PC-3 (cell line): Measurements from ENCODE around the gene RSBN1L. TPM values are rescaled to one million over a fixed set of nuclear protein-coding genes. Genes with fewer than 3 reads are reported as not detected.
A peak's percentile ranks its signal among the peaks of the same experiment; 100 is the strongest.

Experiments
- ATAC-seq: fragments of 200-7000 bp; cut with Tn5 transposase; 2 replicates; pipeline ENCODE4 v1.9.1; 2020; ENCODE audit warnings: mild to moderate bottlenecking, moderate library complexity
- BruUV-seq: library from RNA; stranded (reverse); fragments of 400-500 nt; replicated peaks from 2 replicates; lab custom pipeline; 2021; lab: Mats Ljungman, UMichigan
- CTCF ChIA-PET: fragments of 300-600 bp; sonication (Branson Sonifier 250); formaldehyde crosslinking; loops from one replicate; lab custom pipeline; 2022; ENCODE audit warnings: antibody characterized with exemption; lab: Charles Lee
- POLR2A ChIA-PET: fragments of 300-600 bp; sonication (Branson Sonifier 250); formaldehyde crosslinking; loops from one replicate; lab custom pipeline; 2022; ENCODE audit warnings: antibody characterized with exemption; ENCODE audit not compliant: unreplicated experiment; lab: Charles Lee
- DNase-seq: peaks from one replicate; pipeline ENCODE4 v3.0.0-alpha.2; 2015
- H2AFZ ChIP-seq: fragments of 300-600 bp; sonication (generic); 2 replicates; pipeline ENCODE4 v1.6.0; 2016; ENCODE audit warnings: antibody characterized with exemption, low read length
- H3F3A ChIP-seq: fragments of 300-600 bp; sonication (generic); one replicate; pipeline ENCODE4 v1.6.0; 2017; ENCODE audit warnings: antibody characterized with exemption, low read length, control low read depth, mild to moderate bottlenecking; ENCODE audit not compliant: unreplicated experiment
- H3K27ac ChIP-seq: fragments of 300-600 bp; sonication (generic); 2 replicates; pipeline ENCODE4 v1.5.1; 2016; ENCODE audit warnings: mild to moderate bottlenecking, low read length
- H3K27me3 ChIP-seq: fragments of 300-600 bp; sonication (generic); 2 replicates; pipeline ENCODE4 v1.6.1; 2016; ENCODE audit warnings: low read length, mixed read lengths
- H3K36me3 ChIP-seq: fragments of 300-600 bp; sonication (generic); 2 replicates; pipeline ENCODE4 v1.6.1; 2016; ENCODE audit warnings: low read depth, mixed run types, low read length, mixed read lengths
- H3K4me1 ChIP-seq: fragments of 300-600 bp; sonication (generic); 2 replicates; pipeline ENCODE4 v1.5.1; 2016; ENCODE audit warnings: low read length; ENCODE audit not compliant: insufficient read depth
- H3K4me2 ChIP-seq: fragments of 300-600 bp; sonication (generic); 2 replicates; pipeline ENCODE4 v1.6.0; 2016; ENCODE audit warnings: low read length
- H3K4me3 ChIP-seq: fragments of 300-600 bp; sonication (generic); 2 replicates; pipeline ENCODE4 v1.5.1; 2016; ENCODE audit warnings: mild to moderate bottlenecking, low read length, mixed read lengths
- H3K79me2 ChIP-seq: fragments of 300-600 bp; sonication (generic); 2 replicates; pipeline ENCODE4 v1.6.1; 2017; ENCODE audit warnings: low read length, mixed read lengths
- H3K9ac ChIP-seq: fragments of 300-600 bp; sonication (generic); 2 replicates; pipeline ENCODE4 v1.6.0; 2016; ENCODE audit warnings: mild to moderate bottlenecking, low read length
- H3K9me2 ChIP-seq: fragments of 300-600 bp; sonication (generic); replicated peaks from 2 replicates; pipeline ENCODE4 v1.6.1; 2016; ENCODE audit warnings: mixed run types, low read length, mixed read lengths
- H3K9me3 ChIP-seq: fragments of 300-600 bp; sonication (generic); 2 replicates; pipeline ENCODE4 v1.6.1; 2016; ENCODE audit warnings: low read length, mixed read lengths
- H4K20me1 ChIP-seq: fragments of 300-600 bp; sonication (generic); 2 replicates; pipeline ENCODE4 v1.6.1; 2016; ENCODE audit warnings: low read length, mixed read lengths
- EZH2 ChIP-seq: fragments of 300-600 bp; sonication (generic); IDR thresholded peaks from one replicate; pipeline ENCODE4 v1.6.1; 2017; ENCODE audit warnings: antibody characterized with exemption, mild to moderate bottlenecking, low read length; ENCODE audit not compliant: unreplicated experiment
- EZH2phosphoT487 ChIP-seq: fragments of 300-600 bp; sonication (generic); IDR thresholded peaks from 2 replicates; pipeline ENCODE4 v1.6.1; 2018; ENCODE audit warnings: mild to moderate bottlenecking, antibody characterized with exemption, low read length, borderline replicate concordance
- intact Hi-C: fragments of 100-400 bp; cut with micrococcal nuclease; formaldehyde crosslinking; loops from 2 replicates; pipeline ENCODE4 v1.9.0; 2023
- total RNA-seq: library from RNA; depleted of rRNA; stranded (reverse); fragments of >200 nt; gene quantifications from 2 replicates; pipeline ENCODE4 v1.2.3, GENCODE V29; 2014
- TF ChIP-seq, protein P1 (sequence below): fragments of 300-600 bp; sonication (generic); conservative IDR thresholded peaks from 2 replicates; pipeline ENCODE4 v1.5.1; 2017; ENCODE audit warnings: antibody characterized with exemption, low read depth, mild to moderate bottlenecking, low read length

Gene RSBN1L
- total RNA-seq, 1 experiment from 2014 or later: 6.9 TPM

DNA sequence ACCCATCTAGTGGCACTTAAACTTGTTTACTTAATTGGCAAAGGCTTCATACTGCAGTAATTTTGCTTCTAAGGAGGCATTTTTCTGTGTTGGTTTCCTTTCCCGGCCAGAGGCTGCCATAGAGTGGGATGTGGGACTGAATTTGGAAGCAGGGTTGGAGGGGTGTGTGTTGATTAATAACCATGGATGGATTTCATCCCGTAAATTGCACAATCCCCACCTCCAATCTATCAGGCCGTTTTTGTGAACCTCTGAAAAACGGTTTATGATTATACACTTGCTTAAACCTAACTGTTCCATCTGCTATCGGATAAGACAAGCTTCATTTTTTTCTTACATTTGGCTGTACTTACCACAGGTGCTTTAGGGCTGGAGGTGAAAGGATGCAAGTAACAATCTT, 100.7 kb downstream of the RSBN1L start:
- peaks cover 55% of the 10 kb centered on the region for H3K79me2 ChIP-seq
- H3K4me2 ChIP-seq: peak overlapping the region; percentile 90
- H3K27ac ChIP-seq: no peak overlapping the region
- TF ChIP-seq, protein P1, sequence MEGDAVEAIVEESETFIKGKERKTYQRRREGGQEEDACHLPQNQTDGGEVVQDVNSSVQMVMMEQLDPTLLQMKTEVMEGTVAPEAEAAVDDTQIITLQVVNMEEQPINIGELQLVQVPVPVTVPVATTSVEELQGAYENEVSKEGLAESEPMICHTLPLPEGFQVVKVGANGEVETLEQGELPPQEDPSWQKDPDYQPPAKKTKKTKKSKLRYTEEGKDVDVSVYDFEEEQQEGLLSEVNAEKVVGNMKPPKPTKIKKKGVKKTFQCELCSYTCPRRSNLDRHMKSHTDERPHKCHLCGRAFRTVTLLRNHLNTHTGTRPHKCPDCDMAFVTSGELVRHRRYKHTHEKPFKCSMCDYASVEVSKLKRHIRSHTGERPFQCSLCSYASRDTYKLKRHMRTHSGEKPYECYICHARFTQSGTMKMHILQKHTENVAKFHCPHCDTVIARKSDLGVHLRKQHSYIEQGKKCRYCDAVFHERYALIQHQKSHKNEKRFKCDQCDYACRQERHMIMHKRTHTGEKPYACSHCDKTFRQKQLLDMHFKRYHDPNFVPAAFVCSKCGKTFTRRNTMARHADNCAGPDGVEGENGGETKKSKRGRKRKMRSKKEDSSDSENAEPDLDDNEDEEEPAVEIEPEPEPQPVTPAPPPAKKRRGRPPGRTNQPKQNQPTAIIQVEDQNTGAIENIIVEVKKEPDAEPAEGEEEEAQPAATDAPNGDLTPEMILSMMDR: no peak
- no peaks in the 10 kb centered on the region for H3K9me2 ChIP-seq
- no TSS peak for BruUV-seq
- CTCF ChIA-PET: no interaction called here
- no peak for ATAC-seq
- intact Hi-C loops: no loop called here
- H3K4me3 ChIP-seq: peak overlapping the region; percentile 86
- no peaks in the 10 kb centered on the region for H3F3A ChIP-seq
- H3K27me3 ChIP-seq: no peaks in the 10 kb centered on the region
- peaks cover 19% of the 10 kb centered on the region for H3K4me1 ChIP-seq
- H3K36me3 ChIP-seq: no peaks in the 10 kb centered on the region
- peak overlapping the region; percentile 93; the same call in 1 of the 2 replicates for H2AFZ ChIP-seq
- H3K9me3 ChIP-seq: no peaks in the 10 kb centered on the region
- peak overlapping the region; percentile 86 for H3K9ac ChIP-seq
- POLR2A ChIA-PET: no interaction called here
- DNase-seq: no peak
- 0 out of 2 replicates have a peak, but pooled peaks cover 4% of the 10 kb centered on the region for H4K20me1 ChIP-seq

DNA sequence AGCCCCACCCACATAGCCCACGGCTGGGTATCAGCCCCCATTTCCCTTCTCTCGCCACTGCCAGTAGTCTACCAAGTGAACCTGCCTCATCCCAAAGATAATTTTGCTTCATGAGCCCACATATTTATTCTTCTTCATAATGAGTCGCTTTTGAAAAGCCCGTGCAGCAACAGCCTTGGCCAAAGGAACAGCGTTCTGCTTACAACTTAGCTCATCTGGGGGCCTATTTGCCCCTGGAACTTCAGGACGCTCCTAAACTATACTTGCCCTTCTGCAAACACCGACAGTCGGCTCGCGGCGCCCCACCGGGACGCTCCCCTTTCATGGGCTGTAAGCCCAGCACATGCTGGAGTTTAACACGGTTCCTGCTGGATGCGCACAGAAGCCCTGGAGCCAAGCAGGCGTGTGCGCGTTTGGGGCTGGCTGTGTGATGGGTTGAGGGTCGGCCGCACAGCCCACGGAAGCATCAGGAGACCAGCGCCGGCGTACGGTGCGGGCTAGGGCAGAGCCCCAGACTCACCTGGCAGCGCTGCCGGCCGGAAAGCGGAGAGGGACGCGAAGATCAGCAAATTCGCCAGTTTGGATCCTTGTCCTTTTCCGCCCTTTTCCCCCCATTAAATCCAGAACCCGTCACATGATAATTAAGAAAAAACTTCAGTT, 101.6 kb downstream of the RSBN1L start:
- Histone ChIP-seq H3K9me3 (no peaks in the 10 kb centered on the region), H3K27ac (peak overlapping the region; percentile 53), H4K20me1 (0 out of 2 replicates have a peak, but pooled peaks cover 4% of the 10 kb centered on the region), H3K9ac (peak overlapping the region; percentile 86), H3K9me2 (no peaks in the 10 kb centered on the region), H3K36me3 (no peaks in the 10 kb centered on the region), H2AFZ (peak overlapping the region; percentile 93), H3K27me3 (no peaks in the 10 kb centered on the region), H3F3A (no peaks in the 10 kb centered on the region), H3K79me2 (peaks cover 61% of the 10 kb centered on the region), H3K4me1 (peaks cover 19% of the 10 kb centered on the region), H3K4me3 (peak overlapping the region; percentile 86), H3K4me2 (peak overlapping the region; percentile 90)
- DNase-seq (peak; percentile 6), ATAC-seq (peak; percentile 12)
- intact Hi-C loops: loop anchor here (1.0 to 2.0 kb wide), 2 partner anchors 102 to 135 kb away; partner anchors contain the start of gene RSBN1L
- TF ChIP-seq, protein P1: no peak
- TF ChIP-seq EZH2 (no peak), EZH2phosphoT487 (no peak)
- TSS peak; percentile 83 for BruUV-seq
- CTCF ChIA-PET: interaction anchor here (0.5 to 1.0 kb wide), 3 partner anchors 14 to 99 kb away, joined by 3 to 13 read pairs (median 3); no protein-coding TSS in a partner anchor
- POLR2A ChIA-PET: no interaction called here
